Measurements from ENCODE around the gene RNASET2. TPM values are rescaled to one million over a fixed set of nuclear protein-coding genes. Genes with fewer than 3 reads are reported as not detected.

Gene RNASET2
- total and polyA plus RNA-seq, 7 donors, result 2.8 to 10.1 (median 3.9) TPM

GRCh38 chr6:166929542-166930189 lies 26.7 kb downstream of the RNASET2 start:
- no peak for DNase-seq
- intact Hi-C loops (cut with DNase I), result no loop called here
- 61 to 70% (median 65%) methylated on average over 9 of the region's 9 CpGs for WGBS, 3 donors
- no peak for TF ChIP-seq CTCF (IDR thresholded peaks at IDR 0.05)
- Histone ChIP-seq H3K4me1 (no peaks in the 10 kb centered on the region), H3K27me3 (ENCODE audit: insufficient read depth in 3 of 3, low read length in 2 of 3) (no peaks in the 10 kb centered on the region), H3K27ac (no peak overlapping the region), H3K9me3 (no peaks in the 10 kb centered on the region), H3K4me3 (no peak overlapping the region), H3K36me3 (ENCODE audit: insufficient read depth in 1 of 2, low read depth in 1 of 2) (peaks cover 0 to 18% of the 10 kb centered on the region in 2 donors)
- ATAC-seq, result no peak

- no peak overlapping the region for H3K4me3 ChIP-seq
- peaks cover 0 to 12% of the 10 kb centered on the region in 2 donors for H3K36me3 ChIP-seq (ENCODE audit: insufficient read depth in 1 of 2, low read depth in 1 of 2)
- H3K27ac ChIP-seq, result no peak overlapping the region
- H3K27me3 ChIP-seq (ENCODE audit: insufficient read depth in 3 of 3, low read length in 2 of 3), result no peaks in the 10 kb centered on the region
- no peaks in the 10 kb centered on the region for H3K9me3 ChIP-seq
- no peak for TF ChIP-seq CTCF (IDR thresholded peaks at IDR 0.05)
- ATAC-seq (no peak), DNase-seq (no peak)
- H3K4me1 ChIP-seq, result no peaks in the 10 kb centered on the region
- intact Hi-C loops (cut with DNase I), result no loop called here
- WGBS, 3 donors, result 70 to 75% (median 73%) methylated on average over 21 of the region's 21 CpGs
Observed at GRCh38 chr6:166928644-166929541, 27.5 kb downstream of the RNASET2 start.

- DNase-seq, result no peak
- Histone ChIP-seq H3K9me3 (no peaks in the 10 kb centered on the region), H3K27ac (no peak overlapping the region), H3K4me1 (no peaks in the 10 kb centered on the region), H3K4me3 (no peak overlapping the region), H3K27me3 (ENCODE audit: insufficient read depth in 3 of 3, low read length in 2 of 3) (no peaks in the 10 kb centered on the region), H3K36me3 (ENCODE audit: insufficient read depth in 1 of 2, low read depth in 1 of 2) (peaks cover 0 to 12% of the 10 kb centered on the region in 2 donors)
- intact Hi-C loops (cut with DNase I), result no loop called here
- TF ChIP-seq CTCF (IDR thresholded peaks at IDR 0.05), result no peak
- 76 to 80% (median 77%) methylated on average over 13 of the region's 13 CpGs for WGBS, 3 donors
- ATAC-seq, result no peak
Observed at GRCh38 chr6:166927935-166928643, 28.3 kb downstream of the RNASET2 start.

- peaks cover 0 to 12% of the 10 kb centered on the region in 2 donors for H3K36me3 ChIP-seq (ENCODE audit: insufficient read depth in 1 of 2, low read depth in 1 of 2)
- 69% methylated on average over 12 of the region's 12 CpGs for WGBS, 3 donors
- DNase-seq (no peak), ATAC-seq (peak in 1 of 4 donors; percentile 49)
- no peak overlapping the region for H3K27ac ChIP-seq
- TF ChIP-seq CTCF (IDR thresholded peaks at IDR 0.05), result no peak
- intact Hi-C loops (cut with DNase I), result no loop called here
- no peaks in the 10 kb centered on the region for H3K27me3 ChIP-seq (ENCODE audit: insufficient read depth in 3 of 3, low read length in 2 of 3)
- H3K4me3 ChIP-seq, result no peak overlapping the region
- no peaks in the 10 kb centered on the region for H3K9me3 ChIP-seq
- H3K4me1 ChIP-seq, result no peaks in the 10 kb centered on the region
Observed at GRCh38 chr6:166927240-166927934, 29.0 kb downstream of the RNASET2 start.

All from psoas muscle (tissue), 8 donors.